Stomach (tissue), 9 donors: Measurements from ENCODE around the gene SENP2. TPM values are rescaled to one million over a fixed set of nuclear protein-coding genes. Genes with fewer than 3 reads are reported as not detected.
A peak's percentile ranks its signal among the peaks of the same experiment; 100 is the strongest.

Source experiments
- DNase-seq, 2 donors: peaks; one replicate each; pipeline versions ENCODE4 v3.0.0 to v3.0.0-alpha.2; 2013 to 2019
- H3K27ac ChIP-seq, 5 donors: fragments of 200-600 bp in 4 of 5; sonication (generic) in 4 of 5; one replicate each; pipeline ENCODE4 v1.5.1; 2013 to 2019; ENCODE audit warnings: mild to moderate bottlenecking in 1 of 5, moderate library complexity in 1 of 5
- H3K27me3 ChIP-seq, 3 donors: fragments of 200-600 bp; sonication (generic); one replicate each; pipeline ENCODE4 v1.5.1; 2017 to 2019; ENCODE audit warnings: mixed run types in 1 of 3
- H3K36me3 ChIP-seq, 4 donors: fragments of 200-600 bp; sonication (generic); 1 replicate in 3 of 4; 2 replicates in 1 of 4; pipeline ENCODE4 v1.5.1; 2016 to 2019
- H3K4me1 ChIP-seq, 4 donors: fragments of 200-600 bp; sonication (generic); one replicate each; pipeline ENCODE4 v1.5.1; 2016 to 2019
- H3K4me3 ChIP-seq, 4 donors: fragments of 200-600 bp; sonication (generic) in 3 of 4; one replicate each; pipeline ENCODE4 v1.5.1; 2016 to 2019; ENCODE audit warnings: mild to moderate bottlenecking in 1 of 4
- H3K9me3 ChIP-seq, 4 donors: fragments of 200-600 bp; sonication (generic); one replicate each; pipeline ENCODE4 v1.5.1; 2016 to 2019
- CTCF ChIP-seq, 7 experiments: fragments of 450-650 bp in 4 of 7; fragments of 200-600 bp in 3 of 7; sonication (generic) in 3 of 7; IDR thresholded peaks; one replicate each; pipeline ENCODE4 v1.5.1; 2016 to 2019; ENCODE audit warnings: antibody characterized with exemption in 7 of 7, control low read depth in 2 of 7, mild to moderate bottlenecking in 1 of 7
- EP300 ChIP-seq: sonication (generic); formaldehyde crosslinking; IDR thresholded peaks from one replicate; pipeline ENCODE4 v1.6.1; 2017; ENCODE audit warnings: antibody characterized with exemption
- POLR2A ChIP-seq, 4 donors: fragments of 450-650 bp; IDR thresholded peaks; one replicate each; pipeline ENCODE4 v1.6.1; 2016; ENCODE audit warnings: antibody characterized with exemption in 4 of 4, control low read depth in 2 of 4, mild to moderate bottlenecking in 1 of 4, moderate library complexity in 1 of 4
- POLR2AphosphoS5 ChIP-seq, 3 donors: sonication (generic); formaldehyde crosslinking; IDR thresholded peaks; one replicate each; pipeline ENCODE4 v1.6.1; 2016; ENCODE audit warnings: antibody characterized with exemption in 3 of 3
- WGBS, 5 donors: extraction: QIAGEN DNeasy Blood & Tissue Kit in 3 of 5; methylation state at CpG; one replicate each; pipeline versions ENCODE4 v1.1.5 to v1.1.7; 2013 to 2018; 5-methylcytosine and 5-hydroxymethylcytosine counted together
- intact Hi-C: fragments of 100-400 bp; cut with DNase I; formaldehyde crosslinking; loops from one replicate; pipeline ENCODE4 v1.15.1; 2023; ENCODE audit warnings: low total_unique reads
- polyA plus RNA-seq, 3 donors: library from polyadenylated mRNA; stranded (reverse); fragments of 200-250 nt; gene quantifications; one replicate each; pipeline ENCODE4 v1.2.3, GENCODE V29; 2013
- total RNA-seq, 5 donors: library from RNA; depleted of rRNA; stranded (reverse); fragments of >200 nt; gene quantifications; one replicate each; pipeline versions ENCODE4 v1.1.0 to v1.2.3, GENCODE V29; 2014 to 2016
- donor health status: healthy with polysubstance abuse.
- donor health status: Bipolar disorder and iron deficiency.
- donor health status: healthy.

Gene SENP2
- total and polyA plus RNA-seq, 8 donors = 2.3 to 146 (median 16.5) TPM

GRCh38 chr3:185625784-185626183 is 39.7 kb downstream of the SENP2 start:
- Histone ChIP-seq H3K9me3 (no peaks in the 10 kb centered on the region), H3K4me1 (peaks cover 8 to 16% (median 12%) of the 10 kb centered on the region in 4 donors), H3K36me3 (peaks cover 40 to 96% (median 95%) of the 10 kb centered on the region in 4 donors), H3K27me3 (no peaks in the 10 kb centered on the region), H3K27ac (no peak overlapping the region), H3K4me3 (no peak overlapping the region)
- TF ChIP-seq POLR2A (IDR thresholded peaks at IDR 0.05) = no peak
- TF ChIP-seq POLR2AphosphoS5 (IDR thresholded peaks at IDR 0.05) = no peak
- TF ChIP-seq CTCF (IDR thresholded peaks at IDR 0.05) = no peak
- no peak for TF ChIP-seq EP300
- no peak for DNase-seq
- intact Hi-C loops = no loop called here
- WGBS, 5 donors = 70 to 81% (median 75%) methylated on average over 1 of the region's 1 CpG

- no peak overlapping the region for H3K4me3 ChIP-seq
- WGBS, 5 donors = 65 to 76% (median 66%) methylated on average over 4 of the region's 4 CpGs
Observed at GRCh38 chr3:185629554-185630181, 43.6 kb downstream of the SENP2 start.

GRCh38 chr3:185630182-185630622 is 44.1 kb downstream of the SENP2 start:
- Histone ChIP-seq H3K27ac (peak overlapping the region in 3 of 5 donors; percentile 42 to 60 (median 58)), H3K27me3 (no peaks in the 10 kb centered on the region), H3K4me1 (peaks cover 8 to 20% (median 12%) of the 10 kb centered on the region in 4 donors), H3K9me3 (no peaks in the 10 kb centered on the region), H3K4me3 (no peak overlapping the region), H3K36me3 (peaks cover 32 to 68% (median 64%) of the 10 kb centered on the region in 4 donors)
- DNase-seq = peak; percentile 34 to 55
- no peak for TF ChIP-seq CTCF (IDR thresholded peaks at IDR 0.05)
- no peak for TF ChIP-seq POLR2A (IDR thresholded peaks at IDR 0.05)
- no peak for TF ChIP-seq EP300
- no peak for TF ChIP-seq POLR2AphosphoS5 (IDR thresholded peaks at IDR 0.05)
- 27 to 35% (median 32%) methylated on average over 6 of the region's 6 CpGs for WGBS, 5 donors
- intact Hi-C loops = no loop called here

More at GRCh38 chr3:185629554-185630181, 43.6 kb downstream of the SENP2 start:
- Histone ChIP-seq H3K9me3 (no peaks in the 10 kb centered on the region), H3K36me3 (peaks cover 32 to 74% (median 69%) of the 10 kb centered on the region in 4 donors), H3K27me3 (no peaks in the 10 kb centered on the region), H3K27ac (peak overlapping the region in 3 of 5 donors; percentile 42 to 60 (median 58)), H3K4me1 (peaks cover 8 to 20% (median 12%) of the 10 kb centered on the region in 4 donors)
- no peak for DNase-seq
- intact Hi-C loops = no loop called here
- TF ChIP-seq POLR2AphosphoS5 (IDR thresholded peaks at IDR 0.05) (no peak), POLR2A (IDR thresholded peaks at IDR 0.05) (no peak), CTCF (IDR thresholded peaks at IDR 0.05) (no peak), EP300 (no peak)

GRCh38 chr3:185631108-185631507 is 45.0 kb downstream of the SENP2 start:
- 69 to 89% (median 77%) methylated on average over 4 of the region's 4 CpGs for WGBS, 5 donors
- intact Hi-C loops = no loop called here
- Histone ChIP-seq H3K36me3 (peaks cover 25 to 59% (median 54%) of the 10 kb centered on the region in 4 donors), H3K27ac (peak overlapping the region in 2 of 5 donors; percentile 42 to 60), H3K4me1 (peaks cover 8 to 20% (median 12%) of the 10 kb centered on the region in 4 donors), H3K4me3 (no peak overlapping the region), H3K27me3 (no peaks in the 10 kb centered on the region), H3K9me3 (no peaks in the 10 kb centered on the region)
- TF ChIP-seq EP300 = no peak
- no peak for TF ChIP-seq CTCF (IDR thresholded peaks at IDR 0.05)
- TF ChIP-seq POLR2AphosphoS5 (IDR thresholded peaks at IDR 0.05) = no peak
- TF ChIP-seq POLR2A (IDR thresholded peaks at IDR 0.05) = no peak
- no peak for DNase-seq
